Globus pallidus (tissue), 1 donor: ENCODE results near the gene CTDSP2.
"Not testable (repeated sequence)": the region's sequence is repeated elsewhere in the genome, so short reads cannot be mapped to it uniquely, and the experiment has no call there.

Source experiments
- DNase-seq: peaks from one replicate; pipeline ENCODE4 v3.0.0-alpha.2; 2015; ENCODE audit warnings: low spot score

CTDSP2 gene, protein sequence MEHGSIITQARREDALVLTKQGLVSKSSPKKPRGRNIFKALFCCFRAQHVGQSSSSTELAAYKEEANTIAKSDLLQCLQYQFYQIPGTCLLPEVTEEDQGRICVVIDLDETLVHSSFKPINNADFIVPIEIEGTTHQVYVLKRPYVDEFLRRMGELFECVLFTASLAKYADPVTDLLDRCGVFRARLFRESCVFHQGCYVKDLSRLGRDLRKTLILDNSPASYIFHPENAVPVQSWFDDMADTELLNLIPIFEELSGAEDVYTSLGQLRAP

DNA sequence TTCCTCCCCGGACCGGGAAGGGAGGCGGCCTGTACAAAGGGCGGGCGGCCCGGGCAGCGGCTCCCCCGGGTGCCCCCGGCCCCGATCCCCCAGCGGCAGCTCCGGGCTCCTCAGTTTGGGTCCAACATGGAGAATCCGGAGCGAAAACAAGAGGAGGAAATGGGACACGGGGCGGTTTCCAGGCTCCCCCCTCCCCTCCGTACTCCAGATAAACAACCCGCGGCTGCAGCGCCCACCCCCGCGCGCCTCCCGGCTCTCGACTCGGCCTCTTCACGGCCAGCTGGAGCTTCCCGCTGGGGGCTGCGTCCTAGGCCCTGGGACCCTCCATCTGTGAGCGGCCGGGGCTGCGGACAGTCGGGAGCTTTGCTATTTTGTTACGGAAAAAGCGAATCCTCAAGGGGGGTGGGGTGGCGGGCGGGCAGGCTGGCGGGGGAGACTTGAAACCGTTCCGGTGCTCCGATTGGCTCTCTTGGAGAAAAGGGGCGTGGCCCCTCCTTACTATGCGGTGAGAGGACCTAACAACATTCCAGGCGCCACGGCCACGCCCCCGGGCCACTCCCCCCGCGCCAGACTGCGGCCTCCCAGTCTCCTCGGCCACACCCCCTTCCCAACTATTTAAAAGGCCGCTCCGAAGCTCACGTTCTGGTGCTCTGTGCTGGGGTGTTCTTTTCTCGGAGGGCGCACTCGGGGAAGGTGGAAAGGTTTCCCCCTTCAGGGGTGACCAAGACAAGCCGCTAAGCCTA lies at the start of gene CTDSP2:
CTDSP2 (minus strand) TSS at position 153 of the 743 bp plus-strand sequence. CDS start 294 bp downstream, outside the sequence.
- DNase-seq: peak; percentile 99

DNA sequence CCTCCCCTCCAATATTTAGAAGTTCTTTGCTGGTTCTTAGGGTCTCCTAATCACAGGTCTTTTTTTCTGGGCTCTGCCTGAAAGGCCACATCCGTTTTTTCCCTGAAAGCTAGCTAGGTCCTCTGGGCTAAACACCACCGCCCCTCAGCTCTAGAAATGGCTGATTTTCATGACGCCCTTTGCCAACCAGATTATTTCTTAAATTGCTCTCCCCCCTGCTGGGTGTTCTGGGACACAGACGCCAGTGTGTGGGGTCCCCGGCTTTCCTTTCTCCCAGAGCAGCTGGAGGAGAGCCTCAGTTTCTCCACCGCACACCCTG lies 49.5 kb upstream of the CTDSP2 start:
- peak; percentile 33 for DNase-seq

DNA sequence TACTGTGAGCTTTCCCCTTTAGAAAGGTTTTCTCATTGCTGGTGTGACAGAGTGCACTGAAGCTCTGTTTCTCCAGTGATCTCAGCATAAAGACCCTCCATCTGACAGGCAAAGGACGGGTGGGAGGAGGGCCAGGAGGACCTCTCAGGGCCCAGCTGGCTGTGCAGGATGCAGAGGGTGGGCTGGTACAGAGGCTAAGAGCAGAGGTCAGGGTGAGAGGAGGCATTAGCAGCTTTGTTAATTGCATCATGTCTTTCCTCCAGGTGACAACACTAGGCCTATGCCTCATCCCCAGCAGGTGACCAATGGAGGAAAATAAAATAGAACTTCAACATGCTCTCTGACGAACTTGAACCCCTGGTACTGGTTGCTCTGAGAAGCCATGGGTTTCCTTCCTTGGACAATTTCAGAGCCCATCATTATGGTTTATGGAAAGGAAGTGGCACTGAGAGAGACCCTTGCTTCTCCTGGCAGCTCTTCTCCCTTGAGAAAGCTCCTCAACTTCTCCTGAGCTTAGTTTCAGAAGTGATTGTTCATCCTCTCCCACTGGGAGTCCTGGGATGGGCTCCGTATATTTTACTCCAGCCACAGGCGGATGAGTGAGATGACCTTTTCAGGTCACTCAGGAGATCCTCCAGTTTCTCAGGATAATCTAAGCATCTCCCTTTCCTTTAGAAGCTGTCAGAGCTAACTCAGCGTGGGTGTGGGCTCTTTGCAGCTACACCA lies 49.0 kb upstream of the CTDSP2 start:
- DNase-seq: no peak

DNA sequence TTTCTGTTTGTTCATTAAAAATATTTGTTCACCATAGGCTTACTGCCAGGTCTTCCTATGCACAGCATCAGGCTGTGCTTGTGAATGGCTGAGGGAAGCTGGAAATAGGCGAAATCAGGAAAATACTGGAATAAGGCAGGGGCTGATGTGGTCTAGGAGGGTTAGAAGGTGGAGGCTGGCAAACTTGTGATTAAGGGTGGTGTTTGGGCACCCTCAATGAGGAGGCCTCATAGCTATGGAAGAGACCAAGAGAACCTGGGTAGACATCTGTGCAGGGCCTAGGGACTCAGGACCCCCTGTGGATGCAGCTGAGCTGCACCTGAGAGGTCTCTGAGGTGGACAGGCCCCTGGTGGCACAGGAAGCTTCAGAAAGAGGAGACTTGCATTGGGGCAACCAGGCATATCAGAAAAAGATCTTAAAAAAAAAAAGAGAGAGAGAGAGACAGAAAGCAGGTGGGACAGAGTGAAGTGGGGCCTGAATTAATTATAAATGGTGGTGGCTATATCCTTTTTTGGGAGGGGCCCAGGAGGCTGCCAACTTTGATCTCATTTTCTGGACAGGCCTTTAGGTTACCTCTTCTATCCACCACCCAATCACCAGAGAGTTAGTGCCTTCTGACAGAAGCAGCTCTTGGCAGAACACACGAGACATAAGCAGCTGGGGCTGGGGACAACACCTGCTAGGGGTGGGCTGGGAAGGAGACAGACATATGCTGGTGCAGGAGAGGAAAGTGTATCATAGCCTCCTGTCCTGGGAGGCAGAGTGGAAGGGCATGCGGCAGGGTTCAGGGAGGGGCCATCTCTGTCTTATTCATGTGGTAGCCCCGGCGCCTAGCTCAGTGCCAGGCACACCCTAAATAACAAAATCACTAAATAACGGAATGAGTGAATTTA lies 48.1 kb upstream of the CTDSP2 start:
- no peak for DNase-seq

DNA sequence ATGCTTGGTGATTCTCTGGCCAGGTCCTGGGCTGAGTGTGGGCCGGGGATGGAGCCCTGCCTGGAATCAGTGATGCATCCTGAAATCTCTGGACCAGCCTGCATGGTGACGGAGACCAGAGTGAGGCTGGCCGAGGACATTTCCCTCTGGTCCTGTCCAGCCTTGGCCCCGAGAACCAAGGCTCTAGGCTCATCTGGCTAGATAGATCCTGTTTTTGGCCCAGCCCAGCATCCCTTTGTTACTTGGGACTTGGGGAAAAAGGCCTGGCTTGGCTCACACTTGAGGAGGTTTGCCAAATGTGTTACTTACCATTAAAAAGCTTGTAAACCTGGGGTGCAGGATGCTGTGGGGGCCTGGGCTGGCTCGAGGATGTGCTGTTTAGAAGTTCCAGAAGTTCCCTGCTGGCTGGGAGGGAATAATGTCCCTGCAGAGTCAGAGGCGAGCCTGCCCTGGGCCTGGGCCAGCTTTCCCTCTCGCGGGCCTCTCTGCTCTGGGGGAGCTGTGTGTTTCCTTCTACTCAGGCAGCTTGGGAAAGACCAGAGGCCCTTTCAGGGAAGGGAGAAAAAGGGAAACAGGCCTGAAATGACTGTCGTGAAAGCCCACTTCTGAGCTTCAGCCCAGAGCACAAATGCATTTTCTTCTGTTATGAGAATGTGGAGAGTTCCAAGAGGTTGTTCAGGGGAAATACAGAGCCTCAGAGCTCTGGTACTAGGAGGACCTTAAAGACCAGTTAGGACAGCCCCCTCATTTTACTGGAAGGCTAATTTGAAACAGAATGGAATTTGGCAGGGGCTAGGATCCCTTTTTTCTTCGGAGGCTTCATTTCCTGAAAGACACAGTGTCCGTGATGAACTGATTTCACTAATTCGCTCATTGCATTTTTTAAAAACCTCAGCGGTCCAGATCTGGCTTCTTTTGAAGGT lies 47.2 kb upstream of the CTDSP2 start:
- DNase-seq: peak; percentile 90

DNA sequence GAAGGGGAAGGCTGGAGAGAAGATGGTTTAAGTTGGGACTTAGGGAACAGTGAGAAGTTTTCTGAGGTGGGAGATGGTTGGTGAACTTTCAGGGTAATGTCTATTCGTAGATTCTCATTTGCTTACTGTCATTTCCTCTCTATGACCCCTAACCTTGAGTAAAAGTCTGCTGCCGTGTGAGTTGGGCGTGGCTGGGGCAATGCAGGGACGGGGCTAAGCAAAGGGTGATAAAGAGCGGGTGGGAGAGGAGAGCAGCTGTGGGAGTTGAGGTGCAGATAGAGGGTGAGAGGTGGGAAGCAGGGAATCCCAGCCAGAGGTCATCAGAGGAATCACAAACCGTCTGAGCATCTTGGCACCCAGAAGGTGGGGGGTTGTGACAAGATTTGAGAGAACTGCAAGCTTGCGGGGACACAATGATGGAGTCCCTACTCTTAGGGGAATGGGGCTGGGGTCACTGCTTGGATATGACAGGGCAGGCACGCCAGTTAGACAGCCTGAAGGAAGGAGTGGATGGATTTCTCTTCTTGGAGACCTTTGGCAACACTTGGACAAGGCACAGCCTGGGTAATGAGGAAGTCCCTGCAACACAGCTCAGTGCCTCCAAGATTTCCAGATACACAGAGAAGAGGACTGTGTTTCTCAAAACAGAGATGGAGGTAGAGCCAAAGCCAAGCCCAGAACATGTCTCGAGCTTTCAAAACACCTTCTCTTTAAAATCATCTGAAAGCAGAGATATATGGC lies 45.9 kb upstream of the CTDSP2 start:
- no peak for DNase-seq

DNA sequence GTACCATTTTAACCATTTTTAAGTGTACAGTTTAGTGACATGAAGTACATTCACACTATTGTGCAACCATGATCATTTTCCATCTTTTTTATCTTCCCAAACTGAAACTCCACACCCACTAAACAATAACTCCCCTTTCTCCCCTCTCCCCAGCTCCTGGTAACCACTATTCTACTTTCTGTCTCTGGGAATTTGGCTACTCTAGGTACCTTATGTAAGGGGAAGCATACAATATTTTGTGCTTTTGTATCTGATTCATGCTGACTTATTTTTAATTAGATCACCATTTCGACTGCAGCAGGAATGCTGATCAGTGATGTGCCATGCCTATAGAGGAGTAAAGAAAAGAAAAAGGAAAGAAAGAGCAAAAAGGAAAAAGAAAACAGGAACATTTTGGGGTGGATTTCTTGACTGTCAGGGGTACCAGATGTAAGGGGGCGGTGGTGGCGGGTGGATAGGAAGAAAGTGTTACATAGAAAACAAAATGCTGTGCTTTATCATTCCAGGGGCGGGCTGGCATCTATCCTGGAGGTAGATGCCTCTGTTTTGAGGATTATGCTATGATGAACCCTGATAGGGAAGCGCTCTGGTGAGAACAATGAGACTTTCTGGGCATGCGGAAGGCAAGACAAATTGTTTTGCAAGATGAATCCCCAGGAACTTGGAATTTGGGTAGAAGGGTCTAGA lies 45.2 kb upstream of the CTDSP2 start:
- no peak for DNase-seq

DNA sequence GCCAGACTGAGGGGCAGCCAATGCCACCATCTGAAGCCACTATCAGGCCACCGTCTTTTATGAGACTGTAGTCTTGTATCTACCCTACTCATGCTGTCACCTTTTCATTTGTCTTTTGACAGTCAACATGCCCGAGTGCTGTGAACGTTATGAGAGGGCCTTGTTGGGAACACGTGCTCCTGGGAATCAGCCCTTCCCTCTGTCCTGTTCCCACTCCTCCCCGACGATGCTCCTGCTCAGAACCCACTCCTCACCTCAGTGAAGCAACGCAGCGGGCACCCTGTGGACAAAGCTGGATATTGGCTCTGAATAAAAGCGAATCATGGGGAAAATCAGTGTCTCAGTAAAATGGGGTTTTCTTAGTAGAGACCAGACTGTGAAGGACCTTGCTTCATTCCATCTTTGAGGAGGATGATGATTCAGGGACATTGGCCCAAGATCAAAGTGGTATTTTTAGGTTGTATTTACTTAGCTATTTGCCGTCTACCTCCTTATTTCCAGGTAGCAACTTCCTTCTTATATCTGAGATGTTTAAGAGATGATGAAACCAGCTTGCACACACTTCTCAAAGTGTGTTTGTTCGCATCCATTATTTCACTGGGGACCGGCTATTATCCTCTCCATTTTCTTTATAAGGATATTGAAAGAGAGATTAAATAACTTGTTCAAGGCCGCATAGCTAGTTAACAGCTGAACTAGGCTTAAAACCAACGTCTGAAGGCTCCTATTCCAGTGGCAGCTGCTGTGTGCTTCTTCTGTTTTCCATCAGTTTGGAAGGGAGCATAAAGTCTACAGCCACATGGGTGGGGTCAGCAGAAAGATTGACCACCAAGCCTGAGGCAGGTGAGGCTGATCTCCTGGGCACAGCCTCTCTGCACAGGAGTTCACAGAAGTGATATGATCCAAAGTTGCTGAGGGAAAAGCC lies 43.9 kb upstream of the CTDSP2 start:
- DNase-seq: no peak

DNA sequence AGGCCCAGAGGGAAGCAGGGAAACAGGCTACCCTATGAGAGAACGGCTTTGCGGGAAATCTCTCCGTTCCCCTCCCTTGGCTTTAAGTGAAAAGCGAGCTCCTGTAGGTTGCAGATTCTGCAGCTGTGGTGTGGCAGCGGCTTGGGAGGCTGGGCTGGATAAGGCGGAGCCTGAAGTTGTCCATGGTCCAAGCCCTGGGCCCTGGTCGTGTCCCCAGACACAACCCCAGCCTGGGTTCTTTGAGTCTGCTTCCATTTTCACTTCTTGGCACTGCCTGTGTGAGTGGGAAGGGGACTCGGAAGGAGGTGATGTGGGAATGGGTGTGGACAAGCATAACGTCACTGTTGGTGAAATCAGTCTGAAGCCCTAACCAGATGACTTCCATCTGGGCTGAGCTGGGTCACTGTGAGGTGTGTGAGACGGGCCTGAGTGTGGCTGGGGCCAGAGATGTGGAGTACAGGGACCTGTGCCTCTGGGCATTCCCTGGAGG lies 43.0 kb upstream of the CTDSP2 start:
- DNase-seq: peak; percentile 48

DNA sequence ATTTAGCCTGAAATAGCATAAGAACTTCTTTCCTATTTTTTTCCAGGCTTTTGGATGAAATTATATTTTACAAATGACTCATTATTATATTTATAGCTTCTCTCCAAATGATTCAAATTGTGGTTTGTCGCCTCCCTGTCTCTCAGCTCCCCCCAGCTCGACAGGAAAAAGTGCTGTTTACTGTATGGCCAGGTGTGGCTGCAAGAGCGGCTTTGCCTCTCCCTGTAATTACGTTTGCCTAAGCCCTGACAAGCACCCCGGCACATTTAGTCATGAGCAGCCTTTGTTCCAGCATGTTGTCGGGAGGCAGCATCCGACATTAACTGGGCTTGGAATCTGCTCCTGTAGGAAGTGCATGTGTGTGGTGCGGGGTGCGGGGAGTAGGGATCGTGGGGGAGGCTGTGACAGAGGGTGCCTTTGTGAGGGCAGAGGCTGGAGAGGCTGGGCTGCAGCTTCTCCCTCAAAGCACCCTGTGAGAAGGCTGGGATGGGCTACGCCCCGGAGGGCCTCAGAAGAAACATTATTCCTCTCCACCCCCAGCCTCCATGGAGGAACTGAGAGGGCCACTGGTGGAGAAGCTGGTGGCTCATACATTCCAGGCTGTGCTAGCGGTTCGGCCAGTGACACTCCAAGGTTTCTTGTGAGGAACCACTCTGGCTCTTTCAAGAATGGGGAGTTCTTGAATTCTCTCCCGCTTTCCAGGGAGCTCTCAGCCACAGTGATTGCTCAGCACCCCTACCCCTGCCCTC lies 42.1 kb upstream of the CTDSP2 start:
- peak; percentile 82 for DNase-seq

DNA sequence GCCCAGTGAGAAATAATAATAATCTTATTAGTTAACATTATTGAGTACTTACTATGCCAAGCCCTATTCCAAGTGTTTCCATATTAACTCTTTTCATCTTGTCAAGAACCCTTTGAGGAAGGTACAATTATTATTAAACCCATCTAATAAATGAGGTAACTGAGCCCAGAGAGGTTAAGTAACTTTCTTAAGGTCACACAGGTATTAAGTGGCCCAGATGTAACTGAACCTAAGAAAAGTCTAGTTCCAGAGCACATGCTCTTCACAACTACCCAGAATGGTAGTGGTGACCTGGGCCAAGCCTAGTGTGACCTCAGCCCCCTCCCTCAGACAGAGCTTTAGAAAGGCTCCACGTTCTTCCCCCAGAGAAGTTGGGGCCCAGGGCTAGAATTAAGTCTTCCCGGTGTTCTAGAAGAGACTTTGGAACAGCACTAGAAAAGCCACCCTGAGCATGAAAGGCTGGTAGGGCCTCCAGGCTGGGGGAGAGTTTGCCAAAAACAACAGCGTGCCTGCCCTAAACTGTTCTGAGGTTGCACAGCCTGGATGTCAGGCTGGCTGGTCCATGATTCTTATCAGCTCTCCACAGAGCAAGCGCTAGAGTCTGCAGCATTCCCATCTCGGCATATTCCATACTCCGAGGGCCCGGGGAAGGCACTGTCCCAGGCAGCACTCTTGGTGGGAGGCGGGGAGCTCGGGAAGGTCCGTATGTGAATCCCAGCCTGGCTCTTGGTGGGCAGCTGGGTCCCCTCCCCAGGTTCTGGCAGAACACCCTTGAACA lies 41.3 kb upstream of the CTDSP2 start:
- DNase-seq: no peak

DNA sequence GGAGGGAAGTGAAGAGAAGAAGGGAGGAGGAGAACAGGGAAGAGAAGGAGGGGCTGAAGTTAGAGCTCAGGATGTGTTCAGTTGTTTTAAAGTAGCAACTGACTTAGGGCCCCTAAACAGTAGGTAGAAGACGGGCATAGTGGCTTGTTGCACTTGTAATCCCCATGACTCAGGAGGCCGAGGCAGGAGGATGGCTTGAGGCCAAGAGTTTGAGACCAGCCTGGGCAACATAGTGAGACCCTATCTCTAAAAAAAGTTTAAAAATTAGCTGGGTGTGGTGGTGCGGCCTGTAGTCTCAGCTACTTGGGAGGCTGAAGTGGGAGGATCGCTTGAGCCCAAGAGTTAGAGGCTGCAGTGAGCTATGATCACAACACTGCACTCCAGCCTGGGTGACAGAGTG lies 40.4 kb upstream of the CTDSP2 start:
- not testable (repeated sequence) for DNase-seq

DNA sequence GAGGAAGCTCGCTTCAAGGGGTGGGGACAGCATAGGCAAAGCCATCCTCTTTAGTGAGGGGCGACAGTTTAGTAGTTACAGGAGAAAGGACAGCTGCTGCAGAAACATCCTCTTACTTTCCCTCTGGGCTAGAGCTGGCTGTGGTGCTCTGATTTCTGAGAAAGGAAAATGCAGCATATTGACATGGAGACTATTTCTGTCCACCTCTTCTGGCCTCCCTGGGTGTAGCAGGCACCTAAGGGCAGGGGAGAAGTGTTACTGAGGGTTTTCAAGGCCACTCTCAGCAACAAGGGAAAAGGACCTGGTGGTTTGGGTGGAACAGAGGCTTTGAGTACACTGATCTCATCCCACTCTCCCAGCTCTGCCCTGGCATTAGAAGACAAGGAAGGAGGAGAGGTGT lies 40.0 kb upstream of the CTDSP2 start:
- no peak for DNase-seq

DNA sequence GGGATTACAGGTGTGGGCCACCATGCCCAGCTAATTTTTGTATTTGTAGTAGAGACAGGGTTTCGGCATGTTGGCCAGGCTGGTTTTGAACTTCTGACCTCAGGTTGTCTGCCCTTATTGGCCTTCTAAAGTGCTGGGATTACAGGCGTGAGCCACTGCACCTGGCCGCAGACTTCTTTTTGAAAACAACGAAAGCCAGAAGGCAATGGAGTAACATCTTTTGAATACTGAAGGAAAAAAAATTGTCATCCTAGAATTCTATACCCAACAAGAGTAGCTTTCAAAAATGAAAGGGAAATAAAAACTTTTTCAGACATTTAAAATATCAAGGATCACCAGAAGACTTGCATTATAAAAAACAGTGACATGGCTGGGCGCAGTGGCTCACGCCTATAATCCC lies 38.7 kb upstream of the CTDSP2 start:
- DNase-seq: no peak

DNA sequence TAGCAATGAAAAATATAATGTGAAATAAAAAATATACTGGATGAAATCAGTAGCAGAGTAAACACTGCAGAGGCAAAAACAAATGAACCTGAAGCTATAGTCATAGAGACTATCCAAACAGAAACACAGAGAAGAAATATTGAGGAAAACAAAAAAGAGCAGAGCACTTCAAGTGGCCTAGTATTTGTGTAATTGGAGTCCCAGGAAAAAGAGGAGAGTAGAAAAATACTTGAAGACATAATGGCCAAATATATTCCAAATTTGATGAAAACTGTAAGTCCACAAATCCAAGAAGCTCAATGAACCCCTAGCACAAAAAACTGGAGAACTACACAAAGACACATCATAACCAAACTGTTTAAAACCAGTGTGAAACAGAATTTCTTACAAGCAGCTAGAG lies 37.2 kb upstream of the CTDSP2 start:
- DNase-seq: no peak

DNA sequence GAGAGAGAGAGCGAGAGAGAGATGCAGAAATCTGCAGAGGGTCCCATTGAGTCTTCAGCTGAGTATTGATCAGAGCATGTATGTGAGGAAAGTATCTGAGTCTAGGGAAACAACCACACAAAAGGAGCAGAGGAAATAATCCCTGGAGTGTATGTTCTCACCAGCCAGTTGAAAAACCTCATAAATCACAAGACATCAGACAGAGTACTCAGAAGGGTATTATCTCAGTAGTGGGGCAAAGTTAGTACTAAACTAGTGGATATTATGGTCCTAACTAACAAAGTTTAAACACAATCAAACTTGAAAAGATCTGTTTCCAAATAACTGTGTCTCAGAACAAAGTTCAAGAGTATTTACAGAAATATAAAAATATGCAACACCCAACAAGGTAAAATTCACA lies 36.5 kb upstream of the CTDSP2 start:
- DNase-seq: no peak

DNA sequence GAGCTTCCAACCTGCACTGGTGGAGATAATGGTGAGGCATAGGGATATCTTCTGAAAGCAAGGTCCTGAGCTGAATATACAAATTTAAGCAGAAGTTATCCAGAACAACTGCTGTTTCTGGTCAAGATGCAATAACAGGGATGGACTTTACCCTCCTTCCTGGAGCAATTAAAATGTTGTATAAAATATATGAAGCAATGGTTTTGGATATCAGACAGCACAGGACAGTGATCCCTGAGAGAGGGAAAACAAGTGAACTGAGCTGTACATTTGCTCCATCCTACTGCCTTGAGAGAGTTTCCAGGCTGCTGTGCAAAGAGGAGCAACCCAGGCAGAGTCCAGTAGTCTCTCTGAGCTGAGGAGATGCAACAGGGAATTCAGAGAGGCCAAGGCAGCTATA lies 36.0 kb upstream of the CTDSP2 start:
- DNase-seq: no peak
